Bronchial epithelial cell (primary cell): ENCODE data around the gene PSD4. TPM values are rescaled to one million over a fixed set of nuclear protein-coding genes. Genes with fewer than 3 reads are reported as not detected.

Source experiments
- DNase-seq: peaks from one replicate; pipeline ENCODE4 v3.0.0-alpha.2; 2010; ENCODE audit warnings: low read depth
- FAIRE-seq: peaks from 2 replicates; lab custom pipeline; 2011; peaks lifted over from hg19 to GRCh38; lab: Jason Lieb, UNC
- H3K27me3 ChIP-seq: 2 replicates; pipeline ENCODE4 v1.5.1; 2011; ENCODE audit warnings: low read length; ENCODE audit not compliant: control insufficient read depth, insufficient read depth
- H3K36me3 ChIP-seq: 2 replicates; pipeline ENCODE4 v1.5.1; 2011; ENCODE audit warnings: low read length; ENCODE audit not compliant: control insufficient read depth, insufficient read depth
- H3K4me3 ChIP-seq: 2 replicates; pipeline ENCODE4 v1.5.1; 2011; ENCODE audit warnings: mild to moderate bottlenecking, low read depth, low read length, control low read depth
- CTCF ChIP-seq: IDR thresholded peaks from 2 replicates; pipeline ENCODE4 v1.5.1; 2011; ENCODE audit warnings: mild to moderate bottlenecking, moderate library complexity, low read length, control low read depth, inconsistent platforms; ENCODE audit not compliant: insufficient read depth, severe bottlenecking
- total RNA-seq: library from RNA; depleted of rRNA; stranded (reverse); fragments of >200 nt; gene quantifications from 2 replicates; pipeline ENCODE4 v1.2.1, GENCODE V29; 2014

Gene PSD4
- total RNA-seq, 1 donor from 2014 or later = 25.0 TPM

GRCh38 chr2:113127646-113128570 is 45.9 kb upstream of the PSD4 start:
- peaks cover 35% of the 10 kb centered on the region for H3K36me3 ChIP-seq
- TF ChIP-seq CTCF = no peak
- peak; percentile 7 for FAIRE-seq

GRCh38 chr2:113129519-113130078 is 44.2 kb upstream of the PSD4 start:
- DNase-seq (no peak), FAIRE-seq (peak; percentile 7)
- no peak for TF ChIP-seq CTCF
- H3K27me3 ChIP-seq = no peaks in the 10 kb centered on the region
- H3K36me3 ChIP-seq = peaks cover 35% of the 10 kb centered on the region
- H3K4me3 ChIP-seq = no peak overlapping the region

More at GRCh38 chr2:113127646-113128570, 45.9 kb upstream of the PSD4 start:
- Histone ChIP-seq H3K4me3 (no peak overlapping the region), H3K27me3 (no peaks in the 10 kb centered on the region)
- no peak for DNase-seq

- FAIRE-seq (no peak), DNase-seq (no peak)
- TF ChIP-seq CTCF = no peak
- Histone ChIP-seq H3K27me3 (no peaks in the 10 kb centered on the region), H3K36me3 (peaks cover 33% of the 10 kb centered on the region), H3K4me3 (no peak overlapping the region)
Measured at GRCh38 chr2:113131352-113132185, 42.2 kb upstream of the PSD4 start.

GRCh38 chr2:113132414-113133021 is 41.3 kb upstream of the PSD4 start:
- DNase-seq (no peak), FAIRE-seq (no peak)
- Histone ChIP-seq H3K27me3 (no peaks in the 10 kb centered on the region), H3K36me3 (peaks cover 30% of the 10 kb centered on the region), H3K4me3 (no peak overlapping the region)
- no peak for TF ChIP-seq CTCF

GRCh38 chr2:113133704-113134598 is 39.8 kb upstream of the PSD4 start:
- no peak for TF ChIP-seq CTCF
- DNase-seq = peak; percentile 72
- H3K27me3 ChIP-seq = no peaks in the 10 kb centered on the region
- FAIRE-seq = no peak
- no peak overlapping the region for H3K4me3 ChIP-seq
- H3K36me3 ChIP-seq = peaks cover 21% of the 10 kb centered on the region
